Epidermal melanocyte (primary cell): ENCODE results near the gene TNIK.

Experiments used
- DNase-seq: peaks from one replicate; pipeline ENCODE4 v3.0.0; 2011; ENCODE audit warnings: low spot score; ENCODE audit not compliant: insufficient read length

The TNIK gene

DNA sequence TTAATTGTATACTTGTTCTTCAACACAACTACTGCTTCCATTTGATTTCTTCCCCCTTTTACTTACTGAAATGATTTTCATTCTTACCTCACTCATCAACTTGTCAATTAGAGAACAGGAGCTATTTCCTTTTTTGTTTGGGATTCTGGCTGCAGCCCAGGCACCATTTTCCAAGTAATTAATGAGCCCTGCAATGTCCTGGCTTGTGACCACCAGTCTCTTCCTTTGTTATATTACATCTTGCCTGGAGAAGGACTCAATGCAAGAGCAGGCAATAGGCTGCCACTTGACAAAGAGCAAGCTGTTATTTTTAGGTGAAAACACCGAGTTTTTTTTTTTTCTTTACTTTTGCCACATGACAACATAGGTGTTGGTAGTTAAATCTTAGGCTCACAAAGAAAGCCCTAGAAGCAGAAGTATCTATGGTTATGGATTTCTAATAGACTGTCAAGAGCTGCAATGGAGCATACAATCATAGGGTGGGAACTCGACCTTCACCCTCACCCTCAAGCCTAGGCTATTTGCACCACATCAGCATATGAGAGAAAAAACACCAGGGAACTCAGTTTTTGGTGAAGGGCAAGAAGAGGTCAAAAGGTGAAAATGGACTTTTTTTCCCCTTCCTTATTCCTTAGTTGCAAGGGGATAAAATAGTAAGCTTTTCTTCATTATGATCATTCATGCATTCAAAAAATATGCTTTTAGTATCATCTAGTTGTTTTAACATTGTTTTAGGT is 114.9 kb downstream of the TNIK start:
- no peak for DNase-seq

DNA sequence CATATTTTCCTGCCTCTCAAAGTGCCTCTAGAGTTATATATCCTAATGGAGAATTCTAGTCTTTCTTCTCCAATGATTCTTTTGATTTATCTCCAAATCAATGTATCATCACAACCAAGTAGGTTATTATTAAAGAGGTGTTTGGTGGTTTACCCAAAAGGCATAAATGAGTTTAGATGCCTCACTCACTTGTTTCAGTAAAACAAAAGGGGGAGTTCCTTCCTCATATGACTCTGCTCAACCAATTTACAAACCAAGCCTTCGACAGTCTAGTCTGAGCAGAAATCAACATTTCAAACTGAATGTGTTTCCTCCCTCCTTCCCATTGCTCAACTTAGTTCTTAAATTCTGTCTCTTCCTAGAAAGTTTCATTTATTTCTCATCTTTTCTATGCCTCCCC is 116.5 kb downstream of the TNIK start:
- DNase-seq = no peak

DNA sequence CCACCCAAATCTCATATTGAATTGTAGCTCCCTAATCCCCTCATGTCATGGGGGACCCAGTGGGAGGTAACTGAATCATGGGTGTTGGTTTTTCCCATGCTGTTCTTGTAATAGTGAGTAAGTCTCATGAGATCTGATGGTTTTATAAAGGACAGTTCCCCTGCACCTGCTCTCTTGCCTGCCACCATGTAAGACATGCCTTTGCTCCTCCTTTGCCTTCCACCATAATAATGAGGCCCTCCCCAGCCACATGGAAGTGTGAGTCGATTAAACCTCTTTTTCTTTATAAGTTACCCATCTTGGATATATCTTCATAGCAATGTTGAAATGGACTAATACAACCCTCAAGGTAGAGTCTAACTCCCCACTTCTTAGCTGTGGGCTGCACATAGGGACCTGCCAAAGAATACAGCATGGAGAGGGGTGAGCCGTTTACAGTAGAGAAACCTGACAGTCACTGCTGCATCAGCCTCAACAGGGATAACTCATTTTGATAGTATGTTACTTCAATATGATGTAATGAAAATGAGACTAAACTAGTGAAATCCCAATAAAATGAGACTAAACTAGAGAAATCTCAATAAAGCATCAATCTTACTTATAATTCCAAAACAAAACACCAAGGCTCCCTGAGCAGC is 117.3 kb downstream of the TNIK start:
- DNase-seq = no peak

DNA sequence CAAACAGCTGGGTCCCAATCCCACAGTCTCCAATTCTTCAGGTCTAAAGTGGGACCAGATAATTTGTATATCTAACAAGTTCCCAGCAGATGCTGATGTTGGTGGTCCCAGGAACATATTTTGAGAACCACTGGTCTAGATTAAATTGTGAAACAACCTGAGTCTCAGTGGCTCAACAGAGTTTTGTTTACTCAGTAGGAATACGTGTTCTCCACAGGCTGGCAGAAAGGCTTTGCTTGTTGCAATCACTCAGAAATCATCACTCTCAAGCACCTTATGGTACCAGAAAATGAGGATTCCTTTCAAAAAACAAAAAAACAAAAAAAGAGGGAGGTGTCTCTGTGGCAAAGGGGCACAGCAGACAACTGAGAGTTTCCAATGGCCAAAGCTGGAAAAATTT is 118.0 kb downstream of the TNIK start:
- no peak for DNase-seq

DNA sequence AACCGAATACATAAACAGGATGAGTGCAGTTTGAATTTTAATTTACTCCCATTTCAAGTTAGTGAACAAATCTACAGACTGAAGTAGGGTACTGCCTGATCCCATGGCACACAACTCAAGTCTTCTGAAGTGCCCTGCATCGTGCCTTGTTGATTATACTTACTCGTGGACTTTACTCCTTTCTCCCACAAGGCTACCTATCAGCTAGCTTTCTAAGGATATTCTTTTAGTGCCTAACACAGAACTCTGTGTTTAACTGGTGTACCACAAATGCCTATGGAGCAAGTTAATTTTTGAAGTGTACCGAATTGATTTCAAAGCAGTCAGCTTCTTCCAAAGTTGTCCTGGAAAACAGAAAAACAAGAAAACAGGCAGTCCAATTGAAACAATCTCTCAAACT is 119.8 kb downstream of the TNIK start:
- no peak for DNase-seq

DNA sequence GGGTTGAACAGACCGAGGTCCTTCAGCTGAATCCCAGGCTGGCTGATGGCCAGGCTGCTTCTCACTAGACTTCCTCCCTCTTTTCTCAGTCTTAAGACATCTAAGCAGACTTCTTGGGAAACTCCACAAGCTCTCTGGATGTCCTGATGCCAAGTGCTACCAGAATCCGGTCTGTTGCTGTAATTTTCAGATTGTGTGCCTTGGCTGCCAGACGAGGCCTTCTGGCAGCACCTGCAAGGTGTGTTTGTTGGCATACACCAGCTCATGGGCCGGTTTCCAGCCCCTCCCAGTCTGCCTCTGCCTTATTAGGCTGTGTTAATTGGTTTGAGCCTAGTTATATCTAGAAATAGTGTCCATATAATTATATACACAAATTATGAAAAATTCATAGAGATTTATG is 120.6 kb downstream of the TNIK start:
- no peak for DNase-seq

DNA sequence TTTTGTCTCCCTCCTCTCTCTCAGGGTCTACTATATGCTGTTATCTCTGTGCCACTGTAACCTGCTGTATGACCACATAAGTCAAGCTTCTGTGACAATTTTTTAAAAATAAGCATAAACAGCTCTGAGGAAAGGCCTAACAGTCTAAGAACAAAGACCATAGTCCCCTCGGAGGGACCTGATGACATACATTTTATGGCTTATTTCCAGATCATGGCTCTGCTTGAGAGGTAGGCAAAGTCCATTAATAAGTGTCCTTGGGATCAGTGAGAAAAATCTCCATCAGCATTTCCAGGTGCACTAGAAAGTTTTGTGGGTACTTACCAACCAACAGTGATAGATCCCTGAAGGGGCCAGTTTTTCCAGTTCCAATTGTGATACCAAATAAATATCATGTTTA is 123.8 kb downstream of the TNIK start:
- no peak for DNase-seq

DNA sequence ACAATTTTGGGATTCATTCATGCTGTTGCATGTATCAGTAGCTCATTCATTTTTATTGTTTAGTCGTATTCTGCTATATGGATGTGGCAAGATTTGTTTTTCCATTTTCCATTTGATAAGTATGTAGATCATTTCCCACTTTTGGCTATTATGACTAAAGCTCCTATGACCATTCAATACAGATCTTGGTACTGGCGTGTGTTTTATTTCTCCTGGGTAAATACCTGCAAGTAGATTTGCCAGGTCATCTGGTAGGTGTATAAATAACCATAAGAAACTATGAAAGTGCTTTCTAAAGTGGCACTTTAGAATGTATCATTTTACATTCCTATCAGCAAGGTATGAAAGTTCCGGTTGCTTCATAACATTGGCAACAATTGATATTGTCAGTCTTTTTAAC is 124.6 kb downstream of the TNIK start:
- DNase-seq = no peak

DNA sequence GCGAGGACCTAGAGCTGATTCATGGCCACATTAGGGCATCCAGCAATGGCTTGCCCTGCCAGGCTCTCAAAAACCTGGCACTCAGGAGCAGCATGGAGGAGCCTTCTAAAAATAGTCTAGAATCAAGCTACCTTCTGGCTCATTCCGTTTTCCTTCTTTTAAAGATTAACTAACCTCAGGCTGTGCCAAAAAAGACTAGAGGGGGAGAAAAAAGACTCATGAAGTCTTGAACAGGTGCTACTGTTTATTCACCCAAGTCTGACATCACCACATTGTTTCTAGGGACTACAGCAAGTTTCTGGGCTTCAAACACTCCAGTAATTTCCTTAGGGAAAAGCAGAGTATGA is 125.8 kb downstream of the TNIK start:
- DNase-seq = no peak

DNA sequence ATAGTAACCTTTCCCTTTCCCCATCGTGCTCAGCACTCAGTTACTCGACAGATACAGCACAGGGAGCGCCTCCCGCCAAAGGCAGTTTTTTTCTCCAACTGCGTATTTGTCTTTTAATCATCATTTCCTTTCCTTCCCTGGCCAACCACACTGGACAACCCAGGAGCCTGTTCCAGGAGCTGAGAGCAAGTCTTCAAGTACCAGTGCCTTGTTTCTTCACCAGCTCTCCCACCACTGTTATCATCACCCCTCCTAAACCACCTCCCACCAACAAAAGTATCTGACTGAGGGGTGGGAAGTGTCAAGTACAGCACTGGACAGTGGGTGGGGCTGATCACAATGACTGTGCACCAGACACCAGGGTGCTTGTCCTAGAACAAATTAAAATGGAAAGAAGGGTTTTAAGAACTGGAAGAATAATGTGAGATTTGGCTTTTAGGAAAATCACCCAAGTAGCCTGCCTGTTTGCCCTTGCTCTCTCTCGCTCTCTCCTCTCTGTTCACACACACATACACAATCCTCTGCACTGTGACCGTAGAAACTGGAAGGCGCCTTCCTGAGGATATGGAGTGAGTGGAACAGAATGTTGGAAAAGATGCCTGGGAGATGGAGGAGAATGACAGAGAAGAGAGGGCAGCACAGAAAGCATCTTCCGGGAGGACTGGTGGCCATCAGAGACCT is 126.3 kb downstream of the TNIK start:
- no peak for DNase-seq

DNA sequence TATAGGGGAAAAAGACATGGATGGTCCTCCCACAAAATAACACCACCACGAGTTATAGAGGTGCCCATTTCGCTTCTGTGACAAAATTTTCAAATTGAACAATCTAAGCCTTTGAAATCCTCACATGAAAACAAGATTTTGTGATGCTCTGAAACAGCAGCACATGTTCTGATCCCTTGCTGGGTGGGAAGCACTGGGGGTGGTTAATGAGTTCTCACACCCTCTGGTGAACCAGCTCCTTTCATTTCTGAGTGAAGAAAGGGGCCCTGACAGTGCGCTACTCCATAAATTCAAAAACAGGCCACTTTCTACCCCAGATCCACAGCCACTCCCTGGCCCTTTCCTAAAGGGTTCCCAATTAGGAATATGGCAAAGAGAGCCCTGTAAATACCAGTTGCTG is 129.3 kb downstream of the TNIK start:
- DNase-seq = no peak

DNA sequence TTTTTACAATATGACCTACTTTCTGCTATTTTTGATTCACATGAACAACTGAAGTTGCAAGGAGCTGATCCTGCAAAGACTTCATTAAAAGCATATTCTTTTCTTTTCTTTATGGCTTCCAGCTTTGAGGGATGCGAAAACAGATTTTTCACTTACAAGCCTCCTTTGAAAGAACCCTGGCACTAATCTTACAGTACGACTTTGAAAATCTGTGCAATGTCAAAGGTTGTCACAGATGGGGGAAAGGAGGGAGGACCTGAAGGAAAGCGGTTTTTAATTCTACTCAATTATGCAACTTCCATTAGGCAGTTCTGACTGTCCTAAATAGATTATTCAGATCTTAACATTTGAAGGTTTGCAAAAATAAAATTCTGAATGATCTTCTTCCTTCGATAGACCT is 130.5 kb downstream of the TNIK start:
- no peak for DNase-seq

DNA sequence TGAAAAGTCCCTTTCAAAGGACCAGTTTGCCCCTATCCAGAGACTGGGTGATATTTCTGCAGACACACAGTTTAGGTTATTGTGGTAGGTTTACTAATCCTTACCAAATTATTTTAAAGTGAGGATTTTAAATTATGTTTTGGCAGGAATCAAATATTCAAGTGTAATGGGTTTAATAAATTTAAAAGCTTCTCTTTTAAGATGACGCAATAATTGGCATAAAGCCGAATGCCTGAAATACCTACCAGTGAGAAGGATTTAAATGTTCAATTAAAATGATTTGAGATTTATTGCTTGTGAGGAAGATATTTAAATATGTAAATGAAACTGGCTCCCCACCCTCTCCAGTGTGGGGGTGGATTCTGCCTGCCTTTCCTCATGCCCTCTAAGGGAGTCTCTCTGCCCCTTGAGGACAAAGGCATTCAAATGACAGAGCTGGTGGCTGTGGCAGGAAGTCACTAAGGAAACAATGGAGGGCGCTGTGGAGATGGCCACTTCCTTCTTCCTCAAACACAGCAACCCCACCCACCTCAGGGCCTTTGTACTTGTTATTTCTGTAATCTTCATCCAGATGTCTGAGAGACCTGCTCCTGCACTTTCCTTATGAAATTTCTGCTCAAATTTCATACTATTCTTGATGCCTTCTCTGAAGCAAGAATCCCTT is 131.7 kb downstream of the TNIK start:
- DNase-seq = no peak

DNA sequence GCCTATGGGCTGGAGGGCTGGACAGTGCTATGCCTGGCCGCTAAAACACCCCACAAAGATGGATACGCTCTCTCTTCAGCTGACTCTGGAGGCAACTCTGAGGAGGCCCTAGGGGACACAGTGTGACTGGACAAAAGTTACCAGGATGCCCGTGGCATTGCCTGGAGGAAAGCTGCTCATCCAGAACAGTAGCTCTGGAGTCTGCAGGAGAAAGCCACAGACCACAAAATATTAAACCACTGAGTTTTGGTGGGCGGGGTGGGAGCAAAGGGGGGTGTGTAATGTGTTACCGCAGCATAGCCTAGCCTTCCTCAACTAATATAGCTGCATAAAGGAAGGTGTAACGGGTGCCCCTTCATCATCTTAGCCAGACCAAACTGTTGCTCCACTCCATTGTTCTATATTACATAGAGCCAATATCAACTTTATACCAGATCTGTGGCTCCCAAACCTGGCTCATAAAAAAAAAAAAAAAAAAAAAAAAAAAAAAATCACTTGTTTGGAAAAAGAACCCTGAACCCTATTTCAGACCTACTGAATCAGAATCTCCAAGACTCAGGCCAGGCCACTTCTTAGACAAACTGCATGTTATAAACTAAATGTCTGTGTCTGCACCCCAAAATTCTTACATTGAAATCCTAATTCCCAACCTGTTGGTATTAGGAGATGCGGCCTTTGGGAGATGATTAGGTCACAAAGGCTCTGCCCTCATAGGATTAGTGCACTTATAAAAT is 132.6 kb downstream of the TNIK start:
- no peak for DNase-seq

DNA sequence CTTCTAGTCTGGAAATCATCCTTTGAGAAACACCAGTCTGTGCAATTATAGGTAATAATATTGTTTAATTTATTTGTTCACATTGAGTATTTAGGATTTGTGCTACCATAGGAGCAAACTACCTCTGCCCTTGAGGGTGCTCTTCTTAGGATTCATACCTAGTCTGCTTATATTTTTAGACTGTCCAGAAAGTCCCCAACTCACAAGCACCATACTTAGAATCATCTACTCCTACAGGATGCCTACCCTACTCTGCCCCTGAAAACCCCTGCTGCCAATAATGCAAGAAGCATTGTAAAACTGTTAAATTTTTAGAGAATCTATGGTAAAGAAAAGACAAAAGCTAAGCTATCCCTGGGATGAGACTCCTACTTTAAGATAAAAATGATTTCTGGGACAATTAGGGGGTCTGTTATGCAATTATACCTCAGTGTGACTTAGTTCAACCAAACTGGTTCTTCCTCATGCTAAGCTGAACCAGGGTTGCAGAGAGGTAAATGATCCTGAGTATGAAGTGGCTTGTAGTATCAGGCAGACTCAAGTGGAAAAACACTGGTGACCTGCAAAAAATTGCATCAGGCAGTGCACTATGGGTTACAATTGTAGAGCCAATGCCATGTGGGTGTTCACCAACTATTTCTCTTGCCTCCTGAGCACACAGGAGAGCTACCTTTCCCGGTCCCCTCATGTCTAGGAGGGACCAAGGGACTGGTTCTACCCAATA is 133.3 kb downstream of the TNIK start:
- no peak for DNase-seq

DNA sequence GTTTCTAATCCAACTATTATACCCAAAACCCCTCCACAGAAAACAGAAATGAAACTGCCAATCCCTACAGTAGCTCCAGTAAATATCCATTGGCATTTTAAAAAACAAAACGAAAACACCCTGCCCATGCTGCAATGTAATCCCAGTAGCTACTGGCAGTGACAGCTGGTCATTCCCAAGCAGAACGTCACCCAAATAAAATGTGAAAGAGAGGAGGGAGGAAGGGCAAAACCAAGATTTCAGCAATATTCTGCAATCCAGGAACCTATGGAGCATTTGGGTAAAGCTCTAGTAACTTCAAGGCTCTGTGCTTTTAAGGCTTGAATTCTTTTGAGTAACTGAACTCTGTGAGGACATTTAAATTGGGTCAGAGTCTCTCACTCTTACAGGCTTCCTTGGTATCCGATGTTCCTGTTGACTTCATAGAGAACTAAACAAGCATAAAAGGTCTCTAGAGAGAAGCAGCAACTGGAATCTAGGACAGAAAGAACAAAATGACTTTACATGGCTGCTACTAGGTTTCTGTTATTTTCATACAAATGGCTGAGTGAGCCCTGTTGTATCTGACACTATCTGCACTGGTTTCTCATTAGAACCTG is 136.2 kb downstream of the TNIK start:
- no peak for DNase-seq

DNA sequence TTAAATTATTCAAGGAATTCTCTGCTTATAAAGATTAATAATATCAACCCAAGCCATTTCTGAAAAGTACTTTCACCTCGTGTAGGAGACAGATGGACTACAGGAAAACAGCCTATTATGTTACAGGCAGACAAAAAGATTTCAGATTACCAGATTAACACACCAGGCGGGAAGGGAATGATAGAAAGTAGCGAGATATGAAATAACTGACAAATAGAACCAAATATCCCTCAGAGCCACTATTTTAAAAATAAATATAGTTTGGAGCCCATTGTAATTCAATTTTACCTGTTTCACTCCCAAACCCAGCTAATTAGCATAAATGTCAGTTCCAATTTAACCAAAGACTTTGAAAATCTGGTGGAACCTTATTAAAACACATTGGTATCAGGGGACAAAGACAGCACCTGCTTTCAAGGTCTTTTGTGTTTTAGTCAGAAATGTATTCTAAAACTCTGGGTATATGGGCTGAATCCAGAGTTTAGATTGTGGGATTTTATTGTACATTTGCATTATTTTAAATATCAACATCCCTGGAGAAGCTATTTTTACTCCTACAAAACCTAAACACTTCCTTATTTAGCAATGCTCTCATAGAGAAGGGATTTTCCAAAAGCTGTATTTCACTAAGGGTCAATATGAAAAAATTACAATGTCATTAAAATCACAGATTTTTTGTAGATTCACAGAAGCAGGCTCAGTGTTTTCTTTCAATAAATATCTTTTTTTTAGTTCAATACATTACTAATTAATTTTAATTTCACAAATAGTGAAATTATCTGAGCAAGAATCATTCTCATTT is 138.4 kb downstream of the TNIK start:
- DNase-seq = no peak

DNA sequence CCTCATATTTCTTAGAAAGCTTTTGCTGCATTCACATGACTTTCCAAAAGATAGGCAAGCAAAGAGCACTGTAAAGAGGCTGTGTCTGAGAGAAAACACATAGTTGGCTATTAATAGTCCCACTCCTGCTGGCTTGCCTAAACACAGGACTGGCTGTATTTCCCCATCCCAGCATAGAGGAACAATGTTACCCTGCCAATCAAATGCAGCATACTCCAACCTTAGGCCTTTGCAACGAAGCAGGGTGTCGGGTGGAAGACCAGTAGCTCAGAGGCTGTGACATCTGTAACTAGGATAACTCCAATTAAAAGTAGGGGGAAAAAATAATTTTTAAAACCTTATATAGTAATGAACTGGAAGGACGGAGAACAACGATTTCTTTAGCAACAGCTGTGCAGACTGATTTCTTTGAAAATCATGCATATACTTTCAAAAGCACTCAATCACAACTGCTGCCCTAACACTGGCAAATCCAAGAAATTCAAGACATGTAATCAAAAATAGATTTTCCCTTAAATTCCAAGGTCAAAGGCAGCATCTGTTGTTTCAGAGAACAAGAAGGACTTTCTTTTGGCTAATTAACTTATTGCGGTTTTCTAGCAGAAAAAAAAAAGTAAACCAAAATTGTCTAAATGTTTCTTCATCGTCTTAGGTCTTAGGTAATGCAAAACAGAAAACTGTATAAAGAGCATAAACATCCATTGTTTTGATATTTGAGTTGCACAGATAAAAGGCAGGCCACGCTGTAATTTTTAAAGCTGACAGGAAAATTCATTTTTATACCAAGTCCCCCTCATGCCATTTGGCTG is 139.3 kb downstream of the TNIK start:
- DNase-seq = no peak

DNA sequence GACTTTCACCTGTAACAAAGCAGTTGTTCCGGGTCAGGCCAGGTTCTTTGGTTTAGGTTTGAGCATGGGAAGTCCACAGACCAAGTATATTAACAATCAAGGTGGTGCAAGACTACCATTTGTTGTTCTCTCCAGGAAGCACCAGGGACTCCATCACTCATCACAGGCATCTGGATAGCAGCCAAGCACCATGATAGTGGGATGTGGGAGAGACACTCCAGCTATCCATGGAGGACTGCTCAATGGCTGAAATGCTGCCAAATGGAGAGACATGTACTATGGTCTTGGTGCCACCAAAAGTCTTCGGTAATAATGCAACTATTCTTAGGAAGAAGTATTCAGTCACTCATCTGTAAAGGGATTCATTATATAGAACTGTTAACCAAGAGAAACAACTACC is 143.0 kb downstream of the TNIK start:
- no peak for DNase-seq
